Upper lobe of left lung (tissue), 4 donors: ENCODE measurements around the gene CRELD2.

Experiments used
- CTCF ChIP-seq, 6 experiments: fragments of 450-650 bp in 4 of 6; fragments of 200-600 bp in 2 of 6; sonication (generic) in 2 of 6; IDR thresholded peaks; one replicate each; pipeline ENCODE4 v1.5.1; 2016 to 2019; ENCODE audit warnings: antibody characterized with exemption in 6 of 6
- EP300 ChIP-seq, 4 donors: sonication (generic); formaldehyde crosslinking; IDR thresholded peaks; one replicate each; pipeline ENCODE4 v1.5.1; 2017; ENCODE audit warnings: antibody characterized with exemption in 4 of 4, control low read depth in 2 of 4
- POLR2A ChIP-seq, 4 donors: fragments of 450-650 bp; IDR thresholded peaks; one replicate each; pipeline ENCODE4 v1.5.1; 2016 to 2017; ENCODE audit warnings: antibody characterized with exemption in 4 of 4, mild to moderate bottlenecking in 2 of 4
- POLR2AphosphoS5 ChIP-seq, 2 donors: sonication (generic); formaldehyde crosslinking; IDR thresholded peaks; one replicate each; pipeline ENCODE4 v1.5.1; 2017; ENCODE audit warnings: antibody characterized with exemption in 2 of 2

GRCh38 chr22:49878206-49878605 is 40.2 kb upstream of the CRELD2 start:
- no peak for TF ChIP-seq POLR2A (IDR thresholded peaks at IDR 0.05)
- TF ChIP-seq CTCF (IDR thresholded peaks at IDR 0.05): no peak
- TF ChIP-seq POLR2AphosphoS5 (IDR thresholded peaks at IDR 0.05): no peak
- no peak for TF ChIP-seq EP300 (IDR thresholded peaks at IDR 0.05)
